ENCODE measurements around the gene CALY. TPM values are rescaled to one million over a fixed set of nuclear protein-coding genes. Genes with fewer than 3 reads are reported as not detected.
"Not testable (repeated sequence)": the region's sequence is repeated elsewhere in the genome, so short reads cannot be mapped to it uniquely, and the experiment has no call there.

Gene CALY
- 0.92 TPM for total RNA-seq

- peak; percentile 65 for DNase-seq (ENCODE audit: low spot score)
Measured at GRCh38 chr10:133336577-133337369, at the start of gene CALY. Gene CALY, minus strand, starts transcription at chr10:133336896. Its CDS starts 7,907 bp downstream, at chr10:133328989.

- no peak for DNase-seq (ENCODE audit: low spot score)
Measured at GRCh38 chr10:133385214-133385613, 48.5 kb upstream of the CALY start.

GRCh38 chr10:133384071-133384470 is 47.4 kb upstream of the CALY start:
- DNase-seq (ENCODE audit: low spot score): no peak

GRCh38 chr10:133383551-133383950 is 46.9 kb upstream of the CALY start:
- no peak for DNase-seq (ENCODE audit: low spot score)

- DNase-seq (ENCODE audit: low spot score): no peak
Measured at GRCh38 chr10:133381036-133381435, 44.3 kb upstream of the CALY start.

GRCh38 chr10:133379801-133380666 is 43.3 kb upstream of the CALY start:
- DNase-seq (ENCODE audit: low spot score): no peak

- DNase-seq (ENCODE audit: low spot score): peak; percentile 66
Measured at GRCh38 chr10:133379152-133379800, 42.6 kb upstream of the CALY start, which contains the start of gene PAOX. Gene PAOX, plus strand, starts transcription at chr10:133379262. Its CDS starts 55 bp downstream, at chr10:133379317.

GRCh38 chr10:133378251-133379096 is 41.8 kb upstream of the CALY start:
- DNase-seq (ENCODE audit: low spot score): peak; percentile 84

- no peak for DNase-seq (ENCODE audit: low spot score)
Measured at GRCh38 chr10:133377818-133378250, 41.1 kb upstream of the CALY start.

GRCh38 chr10:133377025-133377817 is 40.5 kb upstream of the CALY start:
- DNase-seq (ENCODE audit: low spot score): no peak

- DNase-seq (ENCODE audit: low spot score): not testable (repeated sequence)
Measured at GRCh38 chr10:133376183-133376582, 39.5 kb upstream of the CALY start.

- DNase-seq (ENCODE audit: low spot score): no peak
Measured at GRCh38 chr10:133375357-133376115, 38.8 kb upstream of the CALY start.

- DNase-seq (ENCODE audit: low spot score): peak; percentile 98
Measured at GRCh38 chr10:133373174-133374090, 36.7 kb upstream of the CALY start, which contains the start of gene ECHS1. Gene ECHS1, minus strand, starts transcription at chr10:133373354. Its CDS starts 21 bp downstream, at chr10:133373333.

- DNase-seq (ENCODE audit: low spot score): no peak
Measured at GRCh38 chr10:133372507-133372906, 35.8 kb upstream of the CALY start.

- no peak for DNase-seq (ENCODE audit: low spot score)
Measured at GRCh38 chr10:133370030-133370786, 33.5 kb upstream of the CALY start.

- no peak for DNase-seq (ENCODE audit: low spot score)
Measured at GRCh38 chr10:133368153-133368552, 31.5 kb upstream of the CALY start.

- DNase-seq (ENCODE audit: low spot score): not testable (repeated sequence)
Measured at GRCh38 chr10:133367461-133367860, 30.8 kb upstream of the CALY start.

All from mucosa of gallbladder (tissue), 1 donor.